ENCODE data around the gene PPP2R2C.

- TF ChIP-seq CTCF (conservative IDR thresholded peaks at IDR 0.05; ENCODE audit: low read depth, low read length) (no peak), EZH2 (IDR thresholded peaks at IDR 0.05; ENCODE audit: borderline replicate concordance, low read depth, low read length, poor library complexity, severe bottlenecking) (no peak)
Observed at GRCh38 chr4:6343939-6344408, 128.4 kb downstream of the PPP2R2C start.
